Measurements from ENCODE around the gene CFAP69.

GRCh38 chr7:90311175-90311574 is 66.2 kb downstream of the CFAP69 start:
- TF ChIP-seq CTCF (conservative IDR thresholded peaks at IDR 0.05; ENCODE audit: low read depth in 2 of 2), result no peak
- no peak for TF ChIP-seq JUNB (IDR thresholded peaks at IDR 0.05; ENCODE audit: unreplicated experiment)
- TF ChIP-seq EZH2phosphoT487 (IDR thresholded peaks at IDR 0.05; ENCODE audit: unreplicated experiment), result no peak
- TF ChIP-seq EZH2 (IDR thresholded peaks at IDR 0.05; ENCODE audit: low read depth, unreplicated experiment), result no peak
- no peak for TF ChIP-seq CREB1 (CRISPR knock-in tag; IDR thresholded peaks at IDR 0.05; ENCODE audit: low read depth)
- TF ChIP-seq POLR2AphosphoS5 (IDR thresholded peaks at IDR 0.05; ENCODE audit: low read depth), result no peak
- TF ChIP-seq NANOG (IDR thresholded peaks at IDR 0.05; ENCODE audit: borderline replicate concordance), result no peak
- TF ChIP-seq ZNF331 (CRISPR knock-in tag; IDR thresholded peaks at IDR 0.05; ENCODE audit: low read depth), result no peak

Data from GM23338 (cell line).